Activated CD4-positive, alpha-beta T cell treated with anti-CD3 and anti-CD28 coated beads, Interleukin-2, Interleukin-4, amounts not matched to agents 100 ng/mL and 50 ng/mL, durations not matched to agents 16 hours and 8 hours (primary cell): Measurements from ENCODE around the gene PPID.
"Not testable (repeated sequence)": the region's sequence is repeated elsewhere in the genome, so short reads cannot be mapped to it uniquely, and the experiment has no call there.

ENCODE experiments used
- DNase-seq: peaks from one replicate; pipeline ENCODE4 v3.0.0-alpha.2; 2020; ENCODE audit warnings: low spot score

Gene PPID

GRCh38 chr4:158722917-158723793 lies at the start of gene PPID:
PPID (minus strand) TSS chr4:158723396; CDS start chr4:158723288, 108 bp downstream.
- peak; percentile 88 for DNase-seq

GRCh38 chr4:158771776-158772175 lies 48.6 kb upstream of the PPID start:
- no peak for DNase-seq

- no peak for DNase-seq
These were observed 47.5 kb upstream of the PPID start for GRCh38 chr4:158770671-158771070.

- DNase-seq = peak; percentile 47
These were observed 46.2 kb upstream of the PPID start for GRCh38 chr4:158769175-158769921.

- DNase-seq = peak; percentile 54
These were observed 45.5 kb upstream of the PPID start, which contains the start of gene FNIP2 for GRCh38 chr4:158768555-158769174. FNIP2 (plus strand) TSS chr4:158769026; CDS start chr4:158769213, 187 bp downstream.

- no peak for DNase-seq
These were observed 44.3 kb upstream of the PPID start for GRCh38 chr4:158767451-158767850.

GRCh38 chr4:158766434-158767044 lies 43.3 kb upstream of the PPID start:
- DNase-seq = no peak

GRCh38 chr4:158763462-158763861 lies 40.3 kb upstream of the PPID start:
- no peak for DNase-seq

GRCh38 chr4:158762553-158762952 lies 39.4 kb upstream of the PPID start:
- DNase-seq = no peak

GRCh38 chr4:158760866-158761265 lies 37.7 kb upstream of the PPID start:
- no peak for DNase-seq

- not testable (repeated sequence) for DNase-seq
These were observed 36.3 kb upstream of the PPID start for GRCh38 chr4:158759539-158759938.

GRCh38 chr4:158758703-158759102 lies 35.5 kb upstream of the PPID start:
- DNase-seq = no peak

- no peak for DNase-seq
These were observed 34.9 kb upstream of the PPID start for GRCh38 chr4:158758142-158758541.

GRCh38 chr4:158756588-158756987 lies 33.4 kb upstream of the PPID start:
- no peak for DNase-seq

GRCh38 chr4:158755819-158756218 lies 32.6 kb upstream of the PPID start:
- not testable (repeated sequence) for DNase-seq

GRCh38 chr4:158754385-158755180 lies 31.4 kb upstream of the PPID start:
- no peak for DNase-seq

- DNase-seq = no peak
These were observed 27.2 kb upstream of the PPID start for GRCh38 chr4:158750379-158750778.

- not testable (repeated sequence) for DNase-seq
These were observed 23.3 kb upstream of the PPID start for GRCh38 chr4:158746537-158746936.

- DNase-seq = no peak
These were observed 18.3 kb upstream of the PPID start for GRCh38 chr4:158741326-158742021.

- DNase-seq = no peak
These were observed 16.4 kb upstream of the PPID start for GRCh38 chr4:158739600-158739999.

- no peak for DNase-seq
These were observed 15.7 kb upstream of the PPID start for GRCh38 chr4:158738866-158739265.
